ENCODE measurements around the gene SLCO3A1.

DNA sequence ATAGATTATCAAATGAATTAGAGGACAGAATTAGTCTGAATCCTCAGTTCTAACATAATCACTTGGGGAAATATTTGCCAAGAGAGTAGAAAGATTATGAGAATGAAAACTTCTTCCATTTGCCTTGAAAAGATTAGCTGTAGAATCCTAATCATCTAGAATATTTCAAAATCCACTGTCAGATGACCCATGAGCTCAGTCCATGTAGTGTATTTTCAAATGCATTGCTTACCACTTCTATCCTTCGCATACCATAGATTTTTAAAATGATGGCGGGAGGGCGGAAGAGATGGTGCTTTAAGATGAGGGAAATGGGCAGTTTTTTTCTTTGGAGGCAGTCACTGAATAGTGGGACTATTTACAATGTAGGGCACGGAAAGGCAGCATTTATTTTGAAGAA lies 136.3 kb downstream of the SLCO3A1 start:
- TF ChIP-seq CTCF (conservative IDR thresholded peaks at IDR 0.05; ENCODE audit: low read length) (no peak), EZH2phosphoT487 (IDR thresholded peaks at IDR 0.05; ENCODE audit: borderline replicate concordance) (no peak)

Measured in Loucy (cell line).